GM12878 (cell line): ENCODE measurements around the gene AGAP1. TPM values are rescaled to one million over a fixed set of nuclear protein-coding genes. Genes with fewer than 3 reads are reported as not detected.

Experiments used
- ATAC-seq: fragments of 200-7000 bp; cut with Tn5 transposase; 3 replicates; pipeline ENCODE4 v1.9.1; 2020; ENCODE audit warnings: mild to moderate bottlenecking, moderate library complexity
- BruUV-seq: library from RNA; stranded (reverse); fragments of 400-500 nt; replicated peaks from 2 replicates; lab custom pipeline; 2021; lab: Mats Ljungman, UMichigan
- CTCF ChIA-PET: fragments of 300-600 bp; sonication (Branson Sonifier 250); formaldehyde crosslinking; extraction: SDS; loops from one replicate; lab custom pipeline; 2021; ENCODE audit warnings: inconsistent platforms; lab: Yijun Ruan, JAX
- POLR2A ChIA-PET: fragments of 350-600 bp; formaldehyde crosslinking; extraction: SDS; loops from one replicate; lab custom pipeline; 2021; ENCODE audit warnings: inconsistent platforms; lab: Charles Lee
- RAD21 ChIA-PET: fragments of 300-600 bp; sonication (Branson Sonifier 250); formaldehyde crosslinking; loops from one replicate; lab custom pipeline; 2023; ENCODE audit warnings: antibody characterized with exemption; ENCODE audit not compliant: unreplicated experiment; lab: Charles Lee
- SMC1A ChIA-PET: fragments of 300-600 bp; sonication (Branson Sonifier 250); formaldehyde crosslinking; loops from one replicate; lab custom pipeline; 2023; ENCODE audit not compliant: unreplicated experiment, uncharacterized antibody; lab: Charles Lee
- DNase-seq: peaks from one replicate; pipeline ENCODE4 v3.0.0-alpha.2; 2011; ENCODE audit warnings: low read depth, low spot score
- FAIRE-seq: peaks from 3 replicates; lab custom pipeline; 2011; peaks lifted over from hg19 to GRCh38; lab: Jason Lieb, UNC
- H2AFZ ChIP-seq: 2 replicates; pipeline ENCODE4 v1.6.0; 2011; ENCODE audit warnings: low read depth, low read length, control low read depth; ENCODE audit not compliant: control insufficient read depth
- H3K27ac ChIP-seq: 2 replicates; pipeline ENCODE4 v1.5.1; 2011; ENCODE audit warnings: control low read depth; ENCODE audit not compliant: control insufficient read depth, insufficient read depth
- H3K27me3 ChIP-seq, 2 experiments: replicated peaks in 1 of 2; 2 replicates each; pipeline versions ENCODE4 v1.6.0 to v1.6.1; 2011; ENCODE audit warnings: low read length in 1 of 2; ENCODE audit not compliant: control insufficient read depth in 2 of 2, insufficient read depth in 2 of 2
- H3K36me3 ChIP-seq, 2 experiments: 2 replicates each; pipeline ENCODE4 v1.5.1; 2011; ENCODE audit warnings: low read length in 1 of 2; ENCODE audit not compliant: control insufficient read depth in 2 of 2, insufficient read depth in 2 of 2
- H3K4me1 ChIP-seq: 2 replicates; pipeline ENCODE4 v1.6.1; 2011; ENCODE audit warnings: mild to moderate bottlenecking, low read length, moderate library complexity, mixed read lengths; ENCODE audit not compliant: control insufficient read depth, insufficient read depth
- H3K4me2 ChIP-seq: 2 replicates; pipeline ENCODE4 v1.6.0; 2011; ENCODE audit warnings: control low read depth; ENCODE audit not compliant: control insufficient read depth, insufficient read depth
- H3K4me3 ChIP-seq: fragments of 200-600 bp; sonication (generic); 2 replicates; pipeline ENCODE4 v1.5.1; 2016
- H3K79me2 ChIP-seq: 2 replicates; pipeline ENCODE4 v1.6.0; 2011; ENCODE audit warnings: low read length; ENCODE audit not compliant: control insufficient read depth, insufficient read depth
- H3K9ac ChIP-seq: 2 replicates; pipeline ENCODE4 v1.8.0; 2011; ENCODE audit warnings: low read length, control low read depth, mixed read lengths; ENCODE audit not compliant: control insufficient read depth, insufficient read depth
- H3K9me3 ChIP-seq: replicated peaks from 3 replicates; pipeline ENCODE4 v1.5.1; 2011; ENCODE audit warnings: mild to moderate bottlenecking, low read length; ENCODE audit not compliant: control insufficient read depth, insufficient read depth
- H4K20me1 ChIP-seq: 2 replicates; pipeline ENCODE4 v1.6.0; 2011; ENCODE audit not compliant: control insufficient read depth, insufficient read depth
- CBX3 ChIP-seq: fragments of 200-600 bp; sonication (generic); IDR thresholded peaks from 2 replicates; pipeline ENCODE4 v1.6.1; 2016; ENCODE audit warnings: low read depth, borderline replicate concordance
- CUX1 ChIP-seq: IDR thresholded peaks from 2 replicates; pipeline ENCODE4 v1.6.1; 2012; ENCODE audit warnings: improper control_type of control experiment, low read depth, low read length; ENCODE audit not compliant: insufficient replicate concordance
- KAT2A ChIP-seq: conservative IDR thresholded peaks from 2 replicates; pipeline ENCODE4 v1.6.1; 2011; ENCODE audit warnings: low read depth, low read length; ENCODE audit not compliant: control insufficient read depth
- PML ChIP-seq: IDR thresholded peaks from 2 replicates; pipeline ENCODE4 v1.6.1; 2012; ENCODE audit warnings: low read length, inconsistent platforms
- SIN3A ChIP-seq: IDR thresholded peaks from 2 replicates; pipeline ENCODE4 v1.6.1; 2012; ENCODE audit warnings: low read depth, low read length, improper control_type of control experiment
- USF2 ChIP-seq: IDR thresholded peaks from 2 replicates; pipeline ENCODE4 v1.6.1; 2011; ENCODE audit warnings: low read depth, low read length, improper control_type of control experiment, borderline replicate concordance
- ZBTB40 ChIP-seq: fragments of 450-650 bp; IDR thresholded peaks from 2 replicates; pipeline ENCODE4 v1.6.1; 2016; ENCODE audit warnings: mild to moderate bottlenecking, moderate library complexity, borderline replicate concordance
- WGBS: methylation state at CpG from one replicate; pipeline ENCODE4 v1.1.6; 2016; ENCODE audit warnings: low lambda C conversion rate; ENCODE audit not compliant: insufficient replicate concordance, insufficient coverage; ENCODE audit errors: missing lambda C conversion rate; 5-methylcytosine and 5-hydroxymethylcytosine counted together
- in situ Hi-C: fragments of 300-500 bp; cut with MboI; formaldehyde crosslinking; loops from 9 replicates; pipeline ENCODE4 v1.14.3; 2018; ENCODE audit warnings: mixed read lengths
- intact Hi-C: fragments of 100-400 bp; cut with micrococcal nuclease; formaldehyde crosslinking; loops from one replicate; pipeline ENCODE4 v1.14.2; 2022; ENCODE audit not compliant: unreplicated experiment
- polyA plus RNA-seq, 11 experiments: library from polyadenylated mRNA; depleted of rRNA in 4 of 11; unstranded in 6 of 11; stranded (reverse) in 5 of 11; fragments of >200 nt; fragmentation: Nextera tagmentation in 4 of 11; fragmentation: Illumina TruSeq in 1 of 11; extraction: Ambion mirVana in 4 of 11; extraction: Trizol in 1 of 11; gene quantifications; 1 replicate in 1 of 11; 2 replicates in 10 of 11; pipeline versions ENCODE4 v1.2.1 to v1.2.3, GENCODE V29; 2011 to 2016; ENCODE audit warnings: inconsistent platforms in 2 of 11, missing spikeins in 2 of 11, low read depth in 1 of 11
- total RNA-seq, 4 experiments: library from RNA; depleted of rRNA in 3 of 4; stranded (reverse); fragments of >200 nt in 3 of 4; fragmentation: Illumina TruSeq in 1 of 4; extraction: Trizol in 1 of 4; gene quantifications; 2 replicates each; pipeline versions ENCODE4 v1.2.1 to v1.2.3, GENCODE V29; 2013 to 2021

Gene AGAP1
- total and polyA plus RNA-seq, 10 of the 15 experiments (the other 5 are each of a cell fraction or from before 2014, with no cell fraction given), result 0.05 to 0.15 (median 0.06) TPM; not detected in 7

GRCh38 chr2:236082061-236082460 is 588.2 kb downstream of the AGAP1 start:
- in situ Hi-C loops, result no loop called here

GRCh38 chr2:236083934-236084333 is 590.1 kb downstream of the AGAP1 start:
- Histone ChIP-seq H3K9me3 (no peaks in the 10 kb centered on the region), H2AFZ (no peak overlapping the region), H4K20me1 (no peaks in the 10 kb centered on the region), H3K27ac (no peak overlapping the region), H3K4me1 (no peaks in the 10 kb centered on the region), H3K4me2 (no peak overlapping the region), H3K36me3 (no peaks in the 10 kb centered on the region), H3K4me3 (no peak overlapping the region), H3K9ac (no peak overlapping the region), H3K27me3 (no peaks in the 10 kb centered on the region; a peak in 1 of 4 replicates), H3K79me2 (no peaks in the 10 kb centered on the region)
- ChIA-PET SMC1A (no interaction called here), RAD21 (no interaction called here), CTCF (no interaction called here), POLR2A (interaction anchor here (0.6 kb wide), 1 partner anchor 1369 kb away, joined by 5 read pairs; no protein-coding TSS in a partner anchor)
- 18% methylated on average over 8 of the region's 8 CpGs for WGBS
- ATAC-seq (no peak), FAIRE-seq (no peak), DNase-seq (no peak)
- BruUV-seq, result no TSS peak
- in situ Hi-C loops (no loop called here), intact Hi-C loops (no loop called here)
- TF ChIP-seq USF2 (no peak), SIN3A (no peak), PML (no peak), CUX1 (no peak), ZBTB40 (no peak), KAT2A (no peak)

More at GRCh38 chr2:236082061-236082460, 588.2 kb downstream of the AGAP1 start:
- no peaks in the 10 kb centered on the region for H3K4me1 ChIP-seq
- ChIA-PET CTCF (no interaction called here), SMC1A (no interaction called here), POLR2A (no interaction called here), RAD21 (no interaction called here)
- no peak overlapping the region for H3K27ac ChIP-seq
- no peaks in the 10 kb centered on the region for H3K9me3 ChIP-seq
- H3K36me3 ChIP-seq, result no peaks in the 10 kb centered on the region
- no peak overlapping the region for H3K4me2 ChIP-seq
- intact Hi-C loops, result no loop called here
- no peak overlapping the region for H3K4me3 ChIP-seq
- no peak overlapping the region for H2AFZ ChIP-seq
- no peak for ATAC-seq
- no peak overlapping the region for H3K9ac ChIP-seq
- no peaks in the 10 kb centered on the region; a peak in 1 of 4 replicates for H3K27me3 ChIP-seq
- no peak for DNase-seq
- FAIRE-seq, result no peak
- no peaks in the 10 kb centered on the region for H3K79me2 ChIP-seq
- no peak for TF ChIP-seq CBX3
- BruUV-seq, result no TSS peak
- H4K20me1 ChIP-seq, result no peaks in the 10 kb centered on the region
- 30% methylated on average over 8 of the region's 8 CpGs for WGBS
